K562 (cell line): ENCODE results near the gene HMCN2. TPM values are rescaled to one million over a fixed set of nuclear protein-coding genes. Genes with fewer than 3 reads are reported as not detected.

Experiments
- ATAC-seq: fragments of 200-7000 bp; cut with Tn5 transposase; 3 replicates; pipeline ENCODE4 v1.9.1; 2020; ENCODE audit warnings: moderate library complexity
- BruUV-seq: library from RNA; stranded (reverse); fragments of 400-500 nt; replicated peaks from 2 replicates; lab custom pipeline; 2021; lab: Mats Ljungman, UMichigan
- CTCF ChIA-PET: fragments of 300-600 bp; formaldehyde crosslinking; extraction: SDS; loops from one replicate; lab custom pipeline; 2021; ENCODE audit warnings: low intra/inter-chr PET ratio; lab: Yijun Ruan, JAX
- POLR2A ChIA-PET: fragments of 300-600, 350-650 bp; sonication (Branson Sonifier 250); formaldehyde crosslinking; extraction: SDS; loops from one replicate; lab custom pipeline; 2021; ENCODE audit warnings: antibody characterized with exemption, inconsistent platforms; lab: Yijun Ruan, JAX
- DNase-seq, 4 experiments: peaks; one replicate each; pipeline versions ENCODE4 v3.0.0 to v3.0.0-alpha.2; 2011 to 2018; ENCODE audit warnings: low spot score in 3 of 4, mixed read lengths in 3 of 4; ENCODE audit errors: extremely low read depth in 1 of 4
- FAIRE-seq: peaks from 2 replicates; lab custom pipeline; 2011; peaks lifted over from hg19 to GRCh38; lab: Jason Lieb, UNC
- H2AFZ ChIP-seq: 2 replicates; pipeline ENCODE4 v1.6.0; 2011; ENCODE audit warnings: low read depth, low read length, control low read depth, inconsistent platforms
- H3K27ac ChIP-seq: fragments of 200-600 bp; 3 replicates; pipeline ENCODE4 v1.8.0; 2011; ENCODE audit warnings: low read depth, mild to moderate bottlenecking, control low read depth, inconsistent platforms, low read length, moderate library complexity, mixed read lengths; ENCODE audit errors: extremely low read depth
- H3K27me3 ChIP-seq, 2 experiments: fragments of 300-600 bp in 1 of 2; 2 replicates in 1 of 2; 3 replicates in 1 of 2; pipeline versions ENCODE4 v1.6.0 to v1.8.0; 2011; ENCODE audit warnings: inconsistent platforms in 2 of 2, low read length in 2 of 2, mild to moderate bottlenecking in 1 of 2, mixed read lengths in 1 of 2, moderate library complexity in 1 of 2; ENCODE audit not compliant: control insufficient read depth in 2 of 2, insufficient read depth in 2 of 2
- H3K36me3 ChIP-seq: fragments of 300-600 bp; 3 replicates; pipeline ENCODE4 v1.8.0; 2011; ENCODE audit warnings: mild to moderate bottlenecking, low read length, inconsistent platforms; ENCODE audit not compliant: control insufficient read depth, insufficient read depth
- H3K4me1 ChIP-seq, 2 experiments: fragments of 200-600 bp in 1 of 2; replicated peaks in 1 of 2; 2 replicates in 1 of 2; 3 replicates in 1 of 2; pipeline versions ENCODE4 v1.5.1 to v1.8.0; 2011; ENCODE audit warnings: inconsistent platforms in 2 of 2, low read length in 2 of 2, mild to moderate bottlenecking in 1 of 2, mixed read lengths in 1 of 2, moderate library complexity in 1 of 2; ENCODE audit not compliant: control insufficient read depth in 2 of 2, insufficient read depth in 2 of 2
- H3K4me2 ChIP-seq: 2 replicates; pipeline ENCODE4 v1.6.1; 2011; ENCODE audit warnings: low read length, control low read depth, inconsistent platforms, mixed read lengths; ENCODE audit not compliant: insufficient read depth
- H3K4me3 ChIP-seq: fragments of 200-600 bp; sonication (generic), shearing (Covaris generic); 2 replicates; pipeline ENCODE4 v1.5.1; 2016; ENCODE audit warnings: control low read depth, inconsistent platforms
- H3K79me2 ChIP-seq: fragments of 200-600 bp; 3 replicates; pipeline ENCODE4 v1.8.0; 2011; ENCODE audit warnings: low read length, inconsistent platforms; ENCODE audit not compliant: control insufficient read depth, insufficient read depth
- H3K9ac ChIP-seq, 2 experiments: 2 replicates each; pipeline versions ENCODE4 v1.6.0 to v1.6.1; 2011; ENCODE audit warnings: low read depth in 2 of 2, low read length in 2 of 2, control low read depth in 1 of 2, inconsistent platforms in 1 of 2, mild to moderate bottlenecking in 1 of 2, mixed read lengths in 1 of 2; ENCODE audit not compliant: insufficient read depth in 1 of 2
- H3K9me1 ChIP-seq: one replicate; pipeline ENCODE4 v1.6.0; 2011; ENCODE audit warnings: inconsistent platforms, mild to moderate bottlenecking, low read length, moderate library complexity; ENCODE audit not compliant: control insufficient read depth, insufficient read depth
- H3K9me3 ChIP-seq: replicated peaks from 2 replicates; pipeline ENCODE4 v1.5.1; 2011; ENCODE audit warnings: low read depth, low read length, inconsistent platforms; ENCODE audit not compliant: control insufficient read depth, insufficient read depth
- H4K20me1 ChIP-seq: replicated peaks from 2 replicates; pipeline ENCODE4 v1.6.1; 2011; ENCODE audit warnings: low read length, inconsistent platforms, mixed read lengths; ENCODE audit not compliant: control insufficient read depth, insufficient read depth
- CC2D1A ChIP-seq: fragments of 450-650 bp; IDR thresholded peaks from 2 replicates; pipeline ENCODE4 v1.6.1; 2017; ENCODE audit warnings: mild to moderate bottlenecking
- CEBPB ChIP-seq: fragments of 450-650 bp; IDR thresholded peaks from 2 replicates; pipeline ENCODE4 v1.6.1; 2016; ENCODE audit warnings: missing genetic modification characterization, missing compliant biosample characterization
- CEBPG ChIP-seq, 3 experiments: fragments of 200-800 bp in 1 of 3; sonication (Bioruptor generic) in 1 of 3; sonication (generic) in 1 of 3; formaldehyde crosslinking in 1 of 3; IDR thresholded peaks in 2 of 3; conservative IDR thresholded peaks in 1 of 3; 2 replicates each; pipeline versions ENCODE4 v1.6.1 to v1.8.0; 2016 to 2022; ENCODE audit warnings: missing compliant biosample characterization in 2 of 3, missing genetic modification characterization in 2 of 3, mild to moderate bottlenecking in 1 of 3, missing genetic modification reagents in 1 of 3
- MECOM ChIP-seq: fragments of 250-450 bp; sonication (Bioruptor Pico); IDR thresholded peaks from 2 replicates; pipeline ENCODE4 v1.8.0; 2022; ENCODE audit warnings: inconsistent platforms
- ZNF133 ChIP-seq: fragments of 250-450 bp; sonication (Bioruptor Pico); IDR thresholded peaks from 2 replicates; pipeline ENCODE4 v1.4.0; 2020; ENCODE audit warnings: mild to moderate bottlenecking
- WGBS: fragments of 100-300 bp; shearing (Covaris generic); methylation state at CpG from one replicate; pipeline ENCODE4 v1.1.6; 2016; ENCODE audit warnings: low coverage, mixed read lengths; ENCODE audit not compliant: insufficient coverage; ENCODE audit errors: missing lambda C conversion rate; 5-methylcytosine and 5-hydroxymethylcytosine counted together
- in situ Hi-C: fragments of 300-500 bp; cut with MboI; formaldehyde crosslinking; loops from 4 replicates; pipeline ENCODE4 v1.15.0; 2018; ENCODE audit warnings: inconsistent platforms, mixed read lengths
- intact Hi-C: fragments of 100-400 bp; cut with micrococcal nuclease; formaldehyde crosslinking; loops from 2 replicates; pipeline ENCODE4 v1.14.2; 2022
- polyA plus RNA-seq, 8 experiments: library from polyadenylated mRNA; depleted of rRNA in 4 of 8; stranded (reverse) in 5 of 8; unstranded in 3 of 8; fragments of >200 nt; fragmentation: Nextera tagmentation in 2 of 8; fragmentation: Illumina TruSeq in 1 of 8; extraction: Ambion mirVana in 2 of 8; extraction: Trizol in 1 of 8; gene quantifications; 2 replicates each; pipeline versions ENCODE4 v1.2.1 to v1.2.3, GENCODE V29; 2011 to 2014; ENCODE audit warnings: inconsistent platforms in 1 of 8, missing spikeins in 1 of 8
- total RNA-seq, 7 experiments: library from RNA; depleted of rRNA in 6 of 7; stranded (reverse); fragments of >200 nt in 6 of 7; fragmentation: Illumina TruSeq in 2 of 7; extraction: Trizol in 2 of 7; gene quantifications; 2 replicates each; pipeline versions ENCODE4 v1.2.1 to v1.2.3, GENCODE V29; 2011 to 2021; ENCODE audit warnings: low replicate concordance in 1 of 7
- TF ChIP-seq, protein P1 (sequence below): fragments of 250-450 bp; sonication (Bioruptor Pico); IDR thresholded peaks from 2 replicates; pipeline ENCODE4 v1.5.0; 2021; ENCODE audit warnings: mild to moderate bottlenecking, borderline replicate concordance

The HMCN2 gene
- total and polyA plus RNA-seq, 9 of the 15 experiments (the other 6 are each of a cell fraction or from before 2014, with no cell fraction given): 0.01 TPM; not detected in 8

DNA sequence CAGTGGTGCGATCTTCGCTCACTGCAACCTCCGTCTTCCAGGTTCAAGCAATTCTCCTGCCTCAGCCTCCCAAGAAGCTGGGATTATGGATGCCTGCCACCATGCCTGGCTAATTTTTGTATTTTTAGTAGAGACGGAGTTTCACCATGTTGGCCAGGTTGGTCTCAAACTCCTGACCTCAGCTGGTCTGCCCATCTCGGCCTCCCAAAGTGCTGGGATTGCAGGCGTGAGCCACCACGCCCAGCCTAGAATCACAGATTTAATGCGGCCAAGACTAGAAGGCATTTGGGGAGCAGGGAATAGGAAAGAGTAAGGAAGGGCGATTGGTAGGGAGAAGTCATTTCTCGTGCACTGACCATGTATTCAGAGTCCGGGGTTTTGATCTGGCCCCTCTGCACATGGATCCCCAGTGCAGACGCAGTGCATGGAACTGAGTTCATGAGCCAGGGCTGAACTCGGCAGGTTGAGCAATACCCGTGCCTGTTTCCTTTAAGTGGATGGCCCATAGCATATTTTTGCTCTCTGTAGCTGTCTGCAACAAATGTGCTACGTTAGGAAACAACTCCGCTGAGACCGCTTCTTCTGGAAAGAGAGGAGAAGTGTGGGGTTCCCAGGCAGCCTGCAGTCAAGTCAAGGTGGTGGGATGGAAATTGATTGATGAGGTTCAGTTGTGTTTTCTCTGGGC, 3.4 kb upstream of the HMCN2 start:
- Histone ChIP-seq H3K79me2 (no peaks in the 10 kb centered on the region), H3K27ac (no peak overlapping the region), H3K9me1 (no peaks in the 10 kb centered on the region), H2AFZ (no peak overlapping the region), H3K36me3 (no peaks in the 10 kb centered on the region), H3K4me2 (no peak overlapping the region), H4K20me1 (peaks cover 2% of the 10 kb centered on the region; the same call in 1 of the 2 replicates), H3K27me3 (peaks cover 52 to 62% of the 10 kb centered on the region in 2 experiments; a peak in 4 of 5 replicates), H3K4me1 (peaks cover 0 to 15% of the 10 kb centered on the region in 2 experiments; a peak in 2 of 5 replicates), H3K4me3 (no peak overlapping the region), H3K9ac (no peak overlapping the region), H3K9me3 (no peaks in the 10 kb centered on the region)
- POLR2A ChIA-PET: interaction anchor here (0.8 kb wide), 1 partner anchor 19 kb away, joined by 3 read pairs; no protein-coding TSS in a partner anchor
- FAIRE-seq (no peak), DNase-seq (no peak), ATAC-seq (no peak)
- WGBS: 2% methylated on average over 17 of the region's 17 CpGs
- in situ Hi-C loops (no loop called here), intact Hi-C loops (no loop called here)
- CTCF ChIA-PET: no interaction called here
- TF ChIP-seq MECOM: no peak
- no peak for TF ChIP-seq CEBPG (CRISPR knock-in tag; IDR thresholded peaks at IDR 0.05)
- TF ChIP-seq CEBPG (tag; conservative IDR thresholded peaks at IDR 0.05 in 1 of 2, IDR thresholded peaks at IDR 0.05 in 1 of 2): 0 out of 4 replicates have a peak, but pooled peaks of 1 of the 2 experiments have one; percentile 18
- no peak for TF ChIP-seq CC2D1A
- TF ChIP-seq, protein P1, sequence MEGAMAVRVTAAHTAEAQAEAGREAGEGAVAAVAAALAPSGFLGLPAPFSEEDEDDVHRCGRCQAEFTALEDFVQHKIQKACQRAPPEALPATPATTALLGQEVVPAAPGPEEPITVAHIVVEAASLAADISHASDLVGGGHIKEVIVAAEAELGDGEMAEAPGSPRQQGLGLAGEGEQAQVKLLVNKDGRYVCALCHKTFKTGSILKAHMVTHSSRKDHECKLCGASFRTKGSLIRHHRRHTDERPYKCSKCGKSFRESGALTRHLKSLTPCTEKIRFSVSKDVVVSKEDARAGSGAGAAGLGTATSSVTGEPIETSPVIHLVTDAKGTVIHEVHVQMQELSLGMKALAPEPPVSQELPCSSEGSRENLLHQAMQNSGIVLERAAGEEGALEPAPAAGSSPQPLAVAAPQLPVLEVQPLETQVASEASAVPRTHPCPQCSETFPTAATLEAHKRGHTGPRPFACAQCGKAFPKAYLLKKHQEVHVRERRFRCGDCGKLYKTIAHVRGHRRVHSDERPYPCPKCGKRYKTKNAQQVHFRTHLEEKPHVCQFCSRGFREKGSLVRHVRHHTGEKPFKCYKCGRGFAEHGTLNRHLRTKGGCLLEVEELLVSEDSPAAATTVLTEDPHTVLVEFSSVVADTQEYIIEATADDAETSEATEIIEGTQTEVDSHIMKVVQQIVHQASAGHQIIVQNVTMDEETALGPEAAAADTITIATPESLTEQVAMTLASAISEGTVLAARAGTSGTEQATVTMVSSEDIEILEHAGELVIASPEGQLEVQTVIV: no peak
- TF ChIP-seq ZNF133 (CRISPR knock-in tag): no peak
- TF ChIP-seq CEBPB: peak; percentile 39; the same call in 1 of the 2 replicates
- BruUV-seq: no TSS peak
